Muscle layer of colon (tissue), 2 donors: ENCODE measurements around the gene BRAT1.
"Not testable (repeated sequence)": the region's sequence is repeated elsewhere in the genome, so short reads cannot be mapped to it uniquely, and the experiment has no call there.

Source experiments
- H3K27ac ChIP-seq: one replicate; pipeline ENCODE4 v1.7.0; 2013; ENCODE audit warnings: low read depth, mild to moderate bottlenecking, low read length, moderate library complexity
- H3K27me3 ChIP-seq, 2 donors: one replicate each; pipeline ENCODE4 v1.7.0; 2013; ENCODE audit warnings: low read length in 2 of 2, mild to moderate bottlenecking in 2 of 2; ENCODE audit not compliant: insufficient read depth in 2 of 2, control insufficient read depth in 1 of 2
- H3K36me3 ChIP-seq: one replicate; pipeline ENCODE4 v1.7.0; 2013; ENCODE audit warnings: mild to moderate bottlenecking, low read length; ENCODE audit not compliant: insufficient read depth
- H3K4me1 ChIP-seq: one replicate; pipeline ENCODE4 v1.7.0; 2013; ENCODE audit warnings: mild to moderate bottlenecking, low read length; ENCODE audit not compliant: insufficient read depth
- H3K4me3 ChIP-seq, 2 donors: one replicate each; pipeline ENCODE4 v1.7.0; 2013; ENCODE audit warnings: low read length in 2 of 2, low read depth in 1 of 2, mild to moderate bottlenecking in 1 of 2, moderate library complexity in 1 of 2
- H3K9ac ChIP-seq: one replicate; pipeline ENCODE4 v1.7.0; 2013; ENCODE audit warnings: low read length
- H3K9me3 ChIP-seq: one replicate; pipeline ENCODE4 v1.7.0; 2013; ENCODE audit warnings: mild to moderate bottlenecking, low read length
- donor health status: abdominal sarcoma.
- donor health status: Adenocarcinoma of cecum.

BRAT1 gene

DNA sequence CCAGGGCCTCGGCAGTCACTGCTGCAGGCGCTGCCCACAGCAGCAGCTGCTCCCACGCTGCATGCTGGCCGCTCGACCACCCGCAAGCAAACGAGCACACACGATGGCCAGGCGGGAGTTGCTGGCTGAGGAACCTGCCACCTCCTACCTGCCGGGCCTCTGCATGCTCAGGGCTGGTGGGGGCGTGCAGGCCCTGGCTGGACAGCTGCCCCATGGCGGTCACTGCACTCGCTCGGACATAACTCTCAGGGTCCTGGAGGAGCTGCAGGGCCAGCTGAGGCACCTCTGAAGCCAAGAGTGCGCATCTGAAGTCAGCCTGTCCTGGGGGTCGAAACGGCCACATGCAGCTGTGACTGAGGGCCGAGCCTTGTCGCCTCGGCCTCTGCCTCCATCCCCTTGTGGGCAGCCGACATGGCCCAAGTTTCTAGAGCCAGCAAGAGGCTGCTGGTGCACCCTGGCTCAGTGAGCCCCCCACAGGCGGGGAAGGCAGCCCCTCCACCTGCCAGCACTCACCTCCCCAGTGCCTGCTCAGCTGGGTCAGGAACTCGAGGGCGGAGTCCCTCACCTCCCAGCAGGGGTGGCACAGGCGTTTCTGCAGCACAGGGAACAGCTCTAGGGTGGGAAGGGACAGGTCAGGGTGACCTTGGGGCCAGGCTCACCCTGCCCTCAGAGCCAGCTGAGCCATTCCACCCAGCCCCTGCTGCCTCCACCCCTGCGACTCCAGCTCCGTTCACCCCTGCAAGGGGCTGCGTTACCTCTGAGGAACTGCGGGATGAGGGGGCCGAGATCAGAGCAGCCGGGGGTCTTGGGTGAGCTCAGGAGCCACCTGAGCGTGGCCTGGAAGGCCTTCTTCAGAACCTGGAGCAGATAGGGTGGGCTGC, 16.1 kb downstream of the BRAT1 start:
- Histone ChIP-seq H3K4me3 (no peak overlapping the region), H3K27ac (no peak overlapping the region), H3K9me3 (no peaks in the 10 kb centered on the region), H3K27me3 (no peaks in the 10 kb centered on the region), H3K9ac (no peak overlapping the region), H3K36me3 (peaks cover 10% of the 10 kb centered on the region), H3K4me1 (no peaks in the 10 kb centered on the region)

DNA sequence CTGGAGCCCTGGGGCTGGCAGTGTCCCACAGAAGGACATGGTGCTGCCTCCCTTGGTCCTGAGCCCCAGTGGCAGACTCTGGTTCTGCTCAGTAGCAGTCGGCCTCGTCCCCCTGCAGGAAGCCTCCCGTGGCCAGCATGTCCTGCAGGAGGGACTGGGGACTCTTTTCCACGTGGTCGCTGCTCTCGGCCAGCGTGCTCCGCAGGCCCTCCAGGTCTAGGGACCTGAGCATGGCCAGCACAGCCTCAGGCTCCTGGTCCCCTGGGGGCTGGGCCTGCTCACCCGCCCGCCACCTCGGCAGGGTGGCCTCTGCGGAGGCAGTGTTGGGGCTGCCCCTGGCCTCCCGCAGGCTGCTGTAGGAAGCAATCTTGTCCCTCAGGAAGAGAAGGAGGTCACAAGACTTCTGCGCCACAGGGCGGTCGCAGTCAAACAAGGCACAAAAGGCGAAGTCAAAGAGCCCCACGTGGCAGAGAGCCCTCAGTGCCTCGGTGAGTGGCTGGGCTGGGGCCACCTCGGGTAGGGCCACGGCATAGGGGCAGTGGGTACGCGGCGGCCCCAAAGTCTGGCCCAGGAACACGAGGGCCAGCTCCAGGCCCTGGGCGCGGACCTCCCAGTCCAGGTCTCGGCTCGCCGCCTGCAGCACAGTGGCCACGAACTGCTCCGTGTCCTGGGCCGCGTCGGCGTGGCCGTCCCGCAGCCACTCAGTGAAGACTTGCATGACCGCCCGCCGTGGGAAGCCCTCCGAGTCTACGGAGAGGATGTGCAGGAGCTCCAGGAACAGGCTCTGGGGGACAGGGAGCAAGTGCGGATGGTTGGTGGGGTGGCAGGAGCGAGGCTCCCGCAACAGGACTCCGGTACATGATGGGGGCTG, 17.1 kb downstream of the BRAT1 start:
- no peaks in the 10 kb centered on the region for H3K27me3 ChIP-seq
- no peaks in the 10 kb centered on the region for H3K4me1 ChIP-seq
- no peak overlapping the region for H3K27ac ChIP-seq
- H3K9ac ChIP-seq: no peak overlapping the region
- no peak overlapping the region for H3K4me3 ChIP-seq
- peaks cover 10% of the 10 kb centered on the region for H3K36me3 ChIP-seq
- H3K9me3 ChIP-seq: no peaks in the 10 kb centered on the region

DNA sequence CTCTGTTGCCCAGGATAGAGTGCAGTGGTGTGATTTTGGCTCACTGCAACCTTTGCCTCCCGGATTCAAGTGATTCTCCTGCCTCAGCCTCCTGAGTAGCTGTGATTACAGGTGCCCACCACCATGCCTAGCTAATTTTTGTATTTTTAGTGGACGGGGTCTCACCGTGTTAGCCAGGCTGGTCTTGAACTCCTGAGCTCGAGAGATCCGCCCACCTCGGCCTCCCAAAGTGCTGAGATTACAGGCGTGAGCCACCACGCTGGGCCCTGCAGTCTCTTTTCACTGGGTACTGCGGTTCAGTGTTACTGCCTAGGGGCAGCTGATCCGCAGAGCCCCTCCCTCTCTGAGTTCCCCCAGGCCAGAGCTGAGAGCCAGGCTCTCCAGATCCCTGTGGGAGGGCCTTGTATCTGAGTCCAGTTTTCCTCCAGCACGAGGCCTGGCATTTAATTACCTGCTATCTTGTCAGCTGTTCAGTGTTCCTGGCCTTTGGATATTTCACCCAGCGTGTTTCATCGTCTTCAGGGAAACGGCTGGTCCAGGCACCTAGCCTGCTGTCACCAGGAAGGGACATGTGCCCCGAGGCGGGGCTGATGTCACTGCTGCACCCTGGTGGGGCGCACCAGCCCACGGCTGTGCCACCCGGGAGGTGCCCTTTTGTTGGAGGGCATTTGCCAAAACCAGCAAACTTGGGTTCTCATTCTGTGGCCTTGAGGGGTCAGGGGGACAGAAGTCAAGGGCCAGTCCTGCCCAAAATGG, 19.3 kb downstream of the BRAT1 start:
- H3K36me3 ChIP-seq, H3K4me1 ChIP-seq, H3K27me3 ChIP-seq, H3K9ac ChIP-seq, H3K9me3 ChIP-seq, H3K4me3 ChIP-seq, H3K27ac ChIP-seq: not testable (repeated sequence)

DNA sequence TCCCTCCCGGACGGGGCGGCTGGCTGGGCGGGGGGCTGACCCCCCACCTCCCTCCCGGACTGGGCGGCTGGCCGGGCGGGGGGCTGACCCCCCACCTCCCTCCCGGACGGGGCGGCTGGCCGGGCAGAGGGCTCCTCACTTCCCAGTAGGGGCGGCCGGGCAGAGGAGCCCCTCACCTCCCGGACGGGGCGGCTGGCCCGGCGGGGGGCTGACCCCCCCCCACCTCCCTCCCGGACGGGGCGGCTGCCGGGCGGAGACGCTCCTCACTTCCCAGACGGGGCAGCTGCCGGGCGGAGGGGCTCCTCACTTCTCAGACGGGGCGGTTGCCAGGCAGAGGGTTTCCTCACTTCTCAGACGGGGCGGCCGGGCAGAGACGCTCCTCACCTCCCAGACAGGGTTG, 21.1 kb downstream of the BRAT1 start:
- not testable (repeated sequence) for H3K36me3 ChIP-seq, H3K9me3 ChIP-seq, H3K4me3 ChIP-seq, H3K9ac ChIP-seq, H3K4me1 ChIP-seq, H3K27ac ChIP-seq
- H3K27me3 ChIP-seq: peaks cover 0 to 20% of the 10 kb centered on the region in 2 donors

DNA sequence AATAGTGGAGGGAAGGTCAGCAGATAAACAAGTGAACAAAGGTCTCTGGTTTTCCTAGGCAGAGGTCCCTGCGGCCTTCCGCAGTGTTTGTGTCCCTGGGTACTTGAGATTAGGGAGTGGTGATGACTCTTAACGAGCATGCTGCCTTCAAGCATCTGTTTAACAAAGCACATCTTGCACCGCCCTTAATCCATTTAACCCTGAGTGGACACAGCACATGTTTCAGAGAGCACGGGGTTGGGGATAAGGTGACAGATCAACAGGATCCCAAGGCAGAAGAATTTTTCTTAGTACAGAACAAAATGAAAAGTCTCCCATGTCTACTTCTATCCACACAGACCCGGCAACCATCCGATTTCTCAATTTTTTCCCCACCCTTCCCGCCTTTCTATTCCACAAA, 21.8 kb downstream of the BRAT1 start:
- not testable (repeated sequence) for H3K9me3 ChIP-seq, H3K36me3 ChIP-seq, H3K9ac ChIP-seq, H3K4me1 ChIP-seq, H3K27ac ChIP-seq, H3K4me3 ChIP-seq
- H3K27me3 ChIP-seq: peaks cover 0 to 25% of the 10 kb centered on the region in 2 donors

DNA sequence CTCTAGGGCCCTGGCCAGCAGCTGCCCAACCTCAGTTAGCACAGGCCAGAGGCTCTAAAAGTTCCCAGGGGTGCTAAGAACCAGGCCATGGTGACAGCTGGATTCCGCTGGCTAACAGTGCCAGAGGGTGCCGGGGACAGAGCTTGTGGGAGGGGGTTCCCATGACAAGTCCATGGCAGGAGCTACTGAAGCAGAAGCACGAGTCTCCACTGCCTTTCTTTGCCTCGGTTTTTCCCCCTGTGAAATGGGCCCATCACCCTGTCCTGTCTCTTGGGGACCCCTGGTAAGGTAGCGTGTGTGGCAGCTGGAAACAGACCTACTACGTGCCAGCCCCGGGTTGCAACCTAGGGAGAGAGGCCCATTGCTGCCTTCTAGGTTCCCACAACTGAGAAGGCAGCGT, 22.5 kb downstream of the BRAT1 start:
- not testable (repeated sequence) for H3K4me1 ChIP-seq, H3K9me3 ChIP-seq, H3K9ac ChIP-seq, H3K27ac ChIP-seq, H3K36me3 ChIP-seq, H3K4me3 ChIP-seq
- peaks cover 0 to 25% of the 10 kb centered on the region in 2 donors for H3K27me3 ChIP-seq

DNA sequence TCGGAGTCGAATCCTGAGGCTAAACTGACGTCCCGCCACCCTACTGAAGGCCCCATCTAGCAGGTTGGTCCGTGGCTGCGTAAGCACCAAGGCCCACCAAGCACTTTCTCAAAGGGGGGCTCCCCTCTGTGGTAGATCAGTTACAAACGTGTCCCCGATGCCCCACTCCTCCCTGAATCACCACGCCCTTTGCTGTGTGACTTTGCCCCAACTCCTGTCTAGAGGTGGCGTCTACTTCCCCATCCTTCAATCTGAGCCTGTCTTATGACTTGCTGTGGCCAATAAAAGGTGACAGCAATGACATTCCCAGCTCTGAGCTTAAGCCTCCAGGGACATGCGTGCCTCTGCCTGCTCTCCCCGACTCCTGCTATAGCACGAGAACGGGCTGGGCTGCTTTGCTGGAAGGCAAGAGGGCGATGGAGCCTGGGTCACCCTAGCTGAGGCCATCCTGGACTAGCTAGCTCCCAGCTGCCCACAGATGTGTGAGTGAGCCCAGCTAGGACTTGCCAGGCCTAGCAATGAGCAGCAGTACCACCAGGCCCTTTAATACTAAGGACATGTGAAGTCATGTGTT, 23.0 kb downstream of the BRAT1 start:
- not testable (repeated sequence) for H3K36me3 ChIP-seq, H3K9me3 ChIP-seq, H3K4me3 ChIP-seq, H3K9ac ChIP-seq, H3K27ac ChIP-seq, H3K4me1 ChIP-seq
- H3K27me3 ChIP-seq: peaks cover 0 to 25% of the 10 kb centered on the region in 2 donors

DNA sequence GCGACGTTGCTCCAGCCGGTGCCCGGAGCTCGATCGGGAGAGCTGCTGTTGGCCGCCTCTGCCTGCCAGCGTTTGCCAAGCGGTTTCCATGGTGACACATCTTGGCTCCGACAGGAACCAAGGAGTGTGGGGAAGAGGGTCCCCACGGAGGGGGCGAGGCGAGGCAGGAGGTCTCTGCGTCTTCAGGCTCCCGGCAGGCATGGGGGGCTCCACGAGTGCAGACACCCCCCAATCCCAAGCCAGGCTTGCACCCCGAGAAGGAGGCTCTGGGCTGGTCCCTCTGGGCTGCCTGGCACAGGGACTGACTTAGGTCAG, 23.6 kb downstream of the BRAT1 start:
- H3K27me3 ChIP-seq: peaks cover 0 to 25% of the 10 kb centered on the region in 2 donors
- H3K9me3 ChIP-seq, H3K4me3 ChIP-seq, H3K4me1 ChIP-seq, H3K36me3 ChIP-seq, H3K9ac ChIP-seq, H3K27ac ChIP-seq: not testable (repeated sequence)

DNA sequence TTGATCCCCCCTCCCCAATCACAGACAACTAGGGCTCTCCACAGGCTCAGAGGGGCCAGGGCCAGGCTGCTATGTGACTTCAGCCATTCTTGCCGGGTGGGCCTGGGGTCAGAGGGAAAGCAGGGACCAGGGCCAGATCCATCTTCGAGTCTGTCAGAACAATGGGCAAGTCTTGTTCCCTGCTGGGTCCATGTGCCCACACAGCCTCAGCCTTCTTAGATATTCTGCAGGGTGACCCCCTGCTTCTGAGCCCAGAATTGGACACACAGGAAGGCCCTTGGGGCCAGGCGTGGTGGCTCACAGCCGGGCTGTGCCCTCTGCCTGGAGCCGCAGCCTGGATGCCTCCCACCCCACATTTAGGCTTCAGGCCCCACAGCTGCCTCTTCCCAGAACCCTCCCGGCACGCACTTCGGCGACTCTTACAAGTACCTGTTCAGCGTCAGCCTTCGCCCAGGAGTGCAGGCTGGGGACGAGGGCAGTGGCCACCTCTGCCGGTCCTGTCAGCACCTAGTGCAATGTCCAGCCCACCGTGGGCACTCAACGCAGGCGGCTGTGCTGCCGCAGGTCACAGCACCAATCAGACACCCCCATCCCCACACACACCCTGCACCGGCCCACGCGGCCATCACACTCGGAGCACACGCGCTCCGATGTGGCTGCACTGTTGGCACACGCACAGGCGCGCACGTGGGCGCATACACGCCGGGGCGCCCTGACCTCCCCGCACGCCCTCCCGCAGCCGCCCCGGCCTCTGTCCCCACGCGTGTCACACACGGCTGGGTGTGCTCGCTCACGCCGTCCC, 24.1 kb downstream of the BRAT1 start:
- peaks cover 0 to 28% of the 10 kb centered on the region in 2 donors for H3K27me3 ChIP-seq
- not testable (repeated sequence) for H3K4me1 ChIP-seq, H3K27ac ChIP-seq, H3K36me3 ChIP-seq, H3K9me3 ChIP-seq, H3K9ac ChIP-seq, H3K4me3 ChIP-seq

DNA sequence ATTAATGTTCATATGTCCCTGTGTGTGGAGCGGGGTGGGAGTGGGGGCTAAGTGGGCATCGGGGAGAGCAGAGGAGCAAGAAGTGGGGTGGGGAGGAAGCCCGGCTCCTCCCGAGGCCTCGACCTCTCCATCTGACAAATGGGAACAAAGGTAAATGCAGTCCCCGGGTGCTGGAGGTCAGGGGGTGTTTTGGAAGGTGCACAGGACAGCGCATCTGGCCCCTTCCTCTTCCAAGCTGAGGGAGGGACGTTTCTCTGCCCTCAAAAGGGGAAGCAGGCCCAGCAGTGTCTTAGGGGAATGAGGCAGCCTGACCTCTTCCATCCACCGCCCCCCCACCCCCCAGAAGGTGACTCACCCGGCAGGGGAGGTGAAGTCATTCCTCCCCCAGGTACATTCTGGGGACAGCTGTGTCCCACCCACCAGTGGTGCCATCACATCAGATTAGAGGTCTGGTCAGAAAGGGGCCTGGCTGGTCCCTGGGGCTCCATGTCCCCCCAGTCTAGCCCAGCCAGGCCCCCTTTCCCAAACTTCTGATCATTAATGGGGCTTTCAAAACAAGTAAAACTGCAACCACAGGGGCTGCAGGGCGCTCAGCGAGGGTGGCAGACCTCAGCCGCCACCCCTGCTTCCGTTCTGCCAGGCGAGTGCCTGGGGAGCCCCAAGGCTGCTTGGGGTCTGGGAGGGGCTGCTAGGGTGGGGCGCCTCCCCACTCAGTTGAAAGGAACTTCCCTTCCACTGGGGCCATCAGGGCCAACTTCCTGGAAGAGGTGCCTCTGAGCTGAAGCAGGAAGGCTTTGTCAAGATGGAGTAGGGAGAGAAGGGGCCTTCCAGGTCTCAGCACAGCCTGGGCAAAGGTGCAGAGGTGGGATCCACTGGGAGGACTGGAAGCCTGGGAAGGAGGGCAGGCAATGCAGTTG, 25.0 kb downstream of the BRAT1 start:
- no peaks in the 10 kb centered on the region for H3K9me3 ChIP-seq
- no peak overlapping the region for H3K4me3 ChIP-seq
- no peaks in the 10 kb centered on the region for H3K36me3 ChIP-seq
- peaks cover 10% of the 10 kb centered on the region for H3K4me1 ChIP-seq
- H3K9ac ChIP-seq: no peak overlapping the region
- H3K27me3 ChIP-seq: peaks cover 0 to 33% of the 10 kb centered on the region in 2 donors
- no peak overlapping the region for H3K27ac ChIP-seq
